B cell (primary cell): ENCODE measurements around the gene LITAF. TPM values are rescaled to one million over a fixed set of nuclear protein-coding genes. Genes with fewer than 3 reads are reported as not detected.
A peak's percentile ranks its signal among the peaks of the same experiment; 100 is the strongest.

ENCODE experiments used
- ATAC-seq: fragments of 200-7000 bp; cut with Tn5 transposase; one replicate; pipeline ENCODE4 v1.10.0; 2021; ENCODE audit warnings: low read depth, mild to moderate bottlenecking, moderate number of reproducible peaks, moderate library complexity
- CTCF ChIA-PET: fragments of 350-600 bp; sonication (Branson Sonifier 250); formaldehyde crosslinking; loops from one replicate; lab custom pipeline; 2021; ENCODE audit warnings: antibody characterized with exemption, inconsistent platforms; lab: Charles Lee
- POLR2A ChIA-PET: fragments of 350-600 bp; sonication (Branson Sonifier 250); formaldehyde crosslinking; loops from one replicate; lab custom pipeline; 2021; ENCODE audit warnings: antibody characterized with exemption; lab: Charles Lee
- DNase-seq: peaks from one replicate; pipeline ENCODE4 v3.0.0; 2013
- H2AFZ ChIP-seq: 2 replicates; pipeline ENCODE4 v1.6.1; 2012; ENCODE audit warnings: mild to moderate bottlenecking, low read depth, low read length; ENCODE audit not compliant: insufficient read depth, poor library complexity, severe bottlenecking
- H3K27ac ChIP-seq, 2 donors: 1 replicate in 1 of 2; 2 replicates in 1 of 2; pipeline ENCODE4 v1.5.1; 2012 to 2013; ENCODE audit warnings: low read length in 2 of 2, mild to moderate bottlenecking in 2 of 2, moderate library complexity in 1 of 2
- H3K27me3 ChIP-seq, 4 experiments: fragments of 200-600 bp in 1 of 4; sonication (generic) in 1 of 4; replicated peaks in 1 of 4; 1 replicate in 2 of 4; 2 replicates in 2 of 4; pipeline versions ENCODE4 v1.6.1 to v1.7.0; 2013 to 2016; ENCODE audit warnings: low read length in 3 of 4, mild to moderate bottlenecking in 2 of 4, mixed read lengths in 1 of 4, moderate library complexity in 1 of 4; ENCODE audit not compliant: insufficient read depth in 4 of 4, control insufficient read depth in 3 of 4; ENCODE audit errors: control extremely low read depth in 1 of 4
- H3K36me3 ChIP-seq, 2 experiments: replicated peaks in 1 of 2; 1 replicate in 1 of 2; 2 replicates in 1 of 2; pipeline versions ENCODE4 v1.6.1 to v1.7.1; 2013; ENCODE audit warnings: low read length in 1 of 2; ENCODE audit not compliant: insufficient read depth in 2 of 2, control insufficient read depth in 1 of 2; ENCODE audit errors: control extremely low read depth in 1 of 2, extremely low read depth in 1 of 2
- H3K4me1 ChIP-seq, 2 donors: fragments of 200-600 bp in 1 of 2; sonication (generic) in 1 of 2; 1 replicate in 1 of 2; 2 replicates in 1 of 2; pipeline versions ENCODE4 v1.5.1 to v1.6.1; 2013 to 2017; ENCODE audit warnings: low read length in 2 of 2; ENCODE audit not compliant: control insufficient read depth in 2 of 2, insufficient read depth in 2 of 2
- H3K4me2 ChIP-seq: replicated peaks from 2 replicates; pipeline ENCODE3; 2012; ENCODE audit warnings: mild to moderate bottlenecking, low read depth, low read length; ENCODE audit not compliant: poor library complexity, severe bottlenecking
- H3K4me3 ChIP-seq, 5 experiments: fragments of 200-600 bp in 1 of 5; sonication (generic) in 1 of 5; 1 replicate in 3 of 5; 2 replicates in 2 of 5; pipeline versions ENCODE4 v1.5.1 to v1.7.0; 2011 to 2016; ENCODE audit warnings: low read length in 4 of 5, mild to moderate bottlenecking in 4 of 5, low read depth in 2 of 5, control low read depth in 1 of 5, moderate library complexity in 1 of 5; ENCODE audit not compliant: insufficient read depth in 1 of 5; ENCODE audit errors: control extremely low read depth in 1 of 5, extremely low read depth in 1 of 5
- H3K79me2 ChIP-seq: fragments of 200-600 bp; sonication (generic); one replicate; pipeline ENCODE4 v1.6.0; 2016; ENCODE audit warnings: low read length; ENCODE audit not compliant: control insufficient read depth, insufficient read depth
- H3K9ac ChIP-seq: fragments of 200-600 bp; sonication (generic); 2 replicates; pipeline ENCODE4 v1.6.1; 2017; ENCODE audit warnings: mild to moderate bottlenecking, low read length, moderate library complexity
- H3K9me3 ChIP-seq, 3 donors: one replicate each; pipeline versions ENCODE4 v1.6.1 to v1.7.1; 2013; ENCODE audit warnings: low read length in 2 of 3; ENCODE audit not compliant: control insufficient read depth in 2 of 3, insufficient read depth in 1 of 3; ENCODE audit errors: control extremely low read depth in 1 of 3
- H4K20me1 ChIP-seq: 2 replicates; pipeline ENCODE4 v1.6.0; 2012; ENCODE audit warnings: mild to moderate bottlenecking, low read length; ENCODE audit not compliant: insufficient read depth, control insufficient read depth, poor library complexity, severe bottlenecking
- H3K27ac Mint-ChIP-seq: one replicate; pipeline ENCODE4 v1.8.0; 2021; ENCODE audit warnings: mixed read lengths
- H3K27me3 Mint-ChIP-seq: one replicate; pipeline ENCODE4 v1.8.0; 2021; ENCODE audit warnings: mixed read lengths
- H3K4me1 Mint-ChIP-seq: one replicate; pipeline ENCODE4 v1.8.0; 2021; ENCODE audit warnings: mixed read lengths
- H3K4me3 Mint-ChIP-seq: one replicate; pipeline ENCODE4 v1.8.0; 2021; ENCODE audit warnings: mixed read lengths
- H3K9me3 Mint-ChIP-seq: one replicate; pipeline ENCODE4 v1.8.0; 2022; ENCODE audit warnings: mixed read lengths; ENCODE audit not compliant: insufficient read depth
- CTCF ChIP-seq: fragments of 200-600 bp; IDR thresholded peaks from one replicate; pipeline ENCODE4 v1.8.0; 2022; ENCODE audit warnings: antibody characterized with exemption, mild to moderate bottlenecking
- EZH2 ChIP-seq: IDR thresholded peaks from 2 replicates; pipeline ENCODE4 v1.6.1; 2012; ENCODE audit warnings: borderline replicate concordance, low read depth, mild to moderate bottlenecking, moderate library complexity, low read length; ENCODE audit not compliant: insufficient read depth, poor library complexity, severe bottlenecking
- WGBS: methylation state at CpG from one replicate; pipeline ENCODE4 v1.1.5; 2013; ENCODE audit warnings: missing lambda C conversion rate; ENCODE audit not compliant: insufficient coverage; 5-methylcytosine and 5-hydroxymethylcytosine counted together
- intact Hi-C: fragments of 100-400 bp; cut with micrococcal nuclease; formaldehyde crosslinking; loops from one replicate; pipeline ENCODE4 v1.10.0; 2022
- polyA minus RNA-seq: library from RNA; depleted of rRNA, polyadenylated mRNA; stranded (reverse); fragments of >200 nt; gene quantifications from 2 replicates; pipeline ENCODE4 v1.2.3, GENCODE V29; 2012
- polyA plus RNA-seq: library from polyadenylated mRNA; depleted of rRNA; stranded (reverse); fragments of >200 nt; gene quantifications from 2 replicates; pipeline ENCODE4 v1.2.3, GENCODE V29; 2012
- total RNA-seq, 2 donors: library from RNA; stranded (reverse); fragments of 120-200 nt in 1 of 2; gene quantifications; 1 replicate in 1 of 2; 2 replicates in 1 of 2; pipeline versions ENCODE4 v1.2.3 to v1.2.4, GENCODE V29; 2013 to 2022

LITAF gene
- total RNA-seq = 125 and 131 TPM in 2 replicates
- 70.1 TPM for total RNA-seq (2013)
- 87.5 and 93.6 TPM in 2 replicates for polyA plus RNA-seq
- 113 and 125 TPM in 2 replicates for polyA minus RNA-seq

GRCh38 chr16:11586856-11587642, at the start of gene LITAF:
Gene LITAF (minus strand): TSS chr16:11586919. CDS start chr16:11556730, 30,189 bp downstream.
- Histone ChIP-seq H4K20me1 (peaks cover 14% of the 10 kb centered on the region), H3K4me2 (peak within 1 kb of the TSS; percentile 93), H3K27me3 (no peaks in the 10 kb centered on the region), H3K36me3 (no peaks in the 10 kb centered on the region), H3K9me3 (no peaks in the 10 kb centered on the region), H2AFZ (peak within 1 kb of the TSS; percentile 99), H3K4me1 (peaks cover 42 to 50% of the 10 kb centered on the region in 2 donors), H3K79me2 (peaks cover 54% of the 10 kb centered on the region), H3K27ac (peak within 1 kb of the TSS; percentile 82 to 97), H3K9ac (peak within 1 kb of the TSS; percentile 94), H3K4me3 (peak within 1 kb of the TSS; percentile 71 to 91 (median 75))
- DNase-seq (peak; percentile 78), ATAC-seq (peak; percentile 59)
- no peaks in the 10 kb centered on the region for H3K9me3 Mint-ChIP-seq
- peaks cover 48% of the 10 kb centered on the region for H3K4me1 Mint-ChIP-seq
- no peaks in the 10 kb centered on the region for H3K27me3 Mint-ChIP-seq
- ChIA-PET POLR2A (interaction anchor here (0.6 to 1.2 kb wide), 5 partner anchors 10 to 394 kb away, joined by 3 to 7 read pairs (median 4); no protein-coding TSS in a partner anchor), CTCF (interaction anchor here (1.1 to 2.6 kb wide), 9 partner anchors 11 to 623 kb away, joined by 3 to 13 read pairs (median 4); no protein-coding TSS in a partner anchor)
- WGBS = 4% methylated on average over 73 of the region's 74 CpGs
- no peak for TF ChIP-seq EZH2
- no peak for TF ChIP-seq CTCF
- intact Hi-C loops = loop anchor here (5.0 to 10.0 kb wide), 2 partner anchors 35 to 622 kb away; no protein-coding TSS in a partner anchor
- peak within 1 kb of the TSS; percentile 97 for H3K27ac Mint-ChIP-seq
- H3K4me3 Mint-ChIP-seq = peak within 1 kb of the TSS; percentile 94
